GM10266 (cell line): Measurements from ENCODE around the gene GMEB2.
"Not testable (repeated sequence)": the region's sequence is repeated elsewhere in the genome, so short reads cannot be mapped to it uniquely, and the experiment has no call there.

Experiments used
- DNase-seq: peaks from one replicate; pipeline ENCODE4 v3.0.0; 2012; ENCODE audit errors: extremely low spot score
- TF ChIP-seq, protein P1 (sequence below): IDR thresholded peaks from 2 replicates; pipeline ENCODE4 v1.5.1; 2012; ENCODE audit warnings: mild to moderate bottlenecking, low read depth; ENCODE audit not compliant: control insufficient read depth, insufficient read depth; ENCODE audit errors: missing control alignments

Gene GMEB2

DNA sequence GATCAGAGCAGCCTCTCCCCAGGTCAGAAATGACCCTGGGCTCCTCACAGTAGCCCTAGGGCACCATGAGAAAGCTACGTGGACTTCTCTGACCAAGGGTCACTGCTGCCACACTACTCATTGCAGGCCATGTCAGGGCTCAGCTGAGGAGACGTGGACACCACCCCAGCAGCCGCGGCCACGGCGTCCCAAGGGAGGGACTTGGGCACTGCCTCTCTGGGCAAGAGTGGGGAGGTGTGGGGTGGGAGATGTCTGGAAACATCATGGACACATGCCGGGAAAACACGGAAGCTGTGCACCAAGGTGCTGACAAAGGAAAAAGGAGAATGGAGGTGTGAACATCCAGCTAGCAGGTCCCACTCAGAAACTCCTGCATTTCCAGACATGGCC is 9.0 kb downstream of the GMEB2 start:
- TF ChIP-seq, protein P1, sequence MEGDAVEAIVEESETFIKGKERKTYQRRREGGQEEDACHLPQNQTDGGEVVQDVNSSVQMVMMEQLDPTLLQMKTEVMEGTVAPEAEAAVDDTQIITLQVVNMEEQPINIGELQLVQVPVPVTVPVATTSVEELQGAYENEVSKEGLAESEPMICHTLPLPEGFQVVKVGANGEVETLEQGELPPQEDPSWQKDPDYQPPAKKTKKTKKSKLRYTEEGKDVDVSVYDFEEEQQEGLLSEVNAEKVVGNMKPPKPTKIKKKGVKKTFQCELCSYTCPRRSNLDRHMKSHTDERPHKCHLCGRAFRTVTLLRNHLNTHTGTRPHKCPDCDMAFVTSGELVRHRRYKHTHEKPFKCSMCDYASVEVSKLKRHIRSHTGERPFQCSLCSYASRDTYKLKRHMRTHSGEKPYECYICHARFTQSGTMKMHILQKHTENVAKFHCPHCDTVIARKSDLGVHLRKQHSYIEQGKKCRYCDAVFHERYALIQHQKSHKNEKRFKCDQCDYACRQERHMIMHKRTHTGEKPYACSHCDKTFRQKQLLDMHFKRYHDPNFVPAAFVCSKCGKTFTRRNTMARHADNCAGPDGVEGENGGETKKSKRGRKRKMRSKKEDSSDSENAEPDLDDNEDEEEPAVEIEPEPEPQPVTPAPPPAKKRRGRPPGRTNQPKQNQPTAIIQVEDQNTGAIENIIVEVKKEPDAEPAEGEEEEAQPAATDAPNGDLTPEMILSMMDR = no peak
- no peak for DNase-seq

DNA sequence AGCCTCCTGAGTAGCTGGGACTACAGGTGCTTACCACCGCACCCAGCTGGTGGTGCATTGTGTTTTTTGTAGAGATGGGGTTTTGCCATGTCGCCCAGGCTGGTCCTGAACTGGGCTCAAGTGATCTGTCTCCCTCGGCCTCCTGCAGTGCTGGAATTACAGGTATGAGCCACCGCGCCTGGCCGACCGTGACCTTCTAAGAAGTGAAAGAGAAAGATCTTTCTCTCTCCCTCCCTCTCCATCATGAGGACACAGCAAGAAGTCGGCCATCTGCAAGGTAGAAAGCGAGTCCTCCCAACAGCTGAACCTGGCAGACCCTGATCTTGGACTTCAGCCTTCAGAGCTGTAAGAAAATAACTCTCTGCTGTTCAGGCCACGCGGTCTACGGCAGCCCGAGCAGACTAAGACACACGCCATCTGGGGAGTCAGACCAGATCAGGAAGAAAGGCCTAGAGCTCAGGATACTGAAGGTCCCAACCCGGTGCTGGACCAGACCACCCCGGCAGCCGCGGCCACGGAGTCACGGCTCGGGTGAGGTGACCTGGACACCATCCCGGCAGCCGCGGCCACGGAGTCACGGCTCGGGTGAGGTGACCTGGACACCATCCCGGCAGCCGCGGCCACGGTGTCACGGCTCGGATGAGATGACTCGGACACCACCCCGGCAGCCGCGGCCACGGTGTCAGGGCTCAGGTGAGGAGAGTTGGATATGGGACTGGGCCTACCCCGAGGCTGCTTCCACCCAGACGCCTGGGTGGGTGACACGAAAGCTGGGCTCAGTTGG is 9.6 kb downstream of the GMEB2 start:
- DNase-seq = peak; percentile 23
- TF ChIP-seq, protein P1 = no peak

DNA sequence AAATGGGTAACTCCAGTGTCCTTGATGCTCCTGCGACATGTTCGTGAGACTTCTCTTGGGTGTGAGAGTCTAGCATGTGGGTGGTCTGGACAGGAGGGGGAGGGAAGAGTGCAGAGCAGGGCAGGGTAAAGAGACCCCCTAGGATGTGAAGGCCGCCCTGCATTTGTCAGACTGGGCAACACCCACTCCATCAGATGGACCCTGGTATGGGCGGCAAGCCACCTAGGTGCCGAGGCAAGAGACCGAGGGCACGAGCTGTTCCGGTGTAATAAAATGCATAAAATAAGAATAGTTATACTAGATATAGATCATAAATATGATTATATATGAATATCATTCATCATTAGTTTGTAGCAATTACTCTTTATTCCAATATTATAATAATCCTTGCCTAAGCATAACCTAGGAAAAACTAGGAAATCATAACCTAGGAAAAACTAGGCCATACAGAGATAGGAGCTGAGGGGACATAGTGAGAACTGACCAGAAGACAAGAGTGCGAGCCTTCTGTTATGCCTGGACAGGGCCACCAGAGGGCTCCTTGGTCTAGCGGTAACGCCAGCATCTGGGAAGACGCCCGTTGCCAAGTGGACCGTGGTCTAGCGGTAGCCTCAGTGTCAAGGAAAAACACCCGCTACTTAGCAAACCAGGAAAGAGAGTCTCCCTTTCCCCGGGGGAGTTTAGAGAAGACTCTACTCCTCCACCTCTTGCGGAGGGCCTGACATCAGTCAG is 12.9 kb downstream of the GMEB2 start:
- not testable (repeated sequence) for DNase-seq

DNA sequence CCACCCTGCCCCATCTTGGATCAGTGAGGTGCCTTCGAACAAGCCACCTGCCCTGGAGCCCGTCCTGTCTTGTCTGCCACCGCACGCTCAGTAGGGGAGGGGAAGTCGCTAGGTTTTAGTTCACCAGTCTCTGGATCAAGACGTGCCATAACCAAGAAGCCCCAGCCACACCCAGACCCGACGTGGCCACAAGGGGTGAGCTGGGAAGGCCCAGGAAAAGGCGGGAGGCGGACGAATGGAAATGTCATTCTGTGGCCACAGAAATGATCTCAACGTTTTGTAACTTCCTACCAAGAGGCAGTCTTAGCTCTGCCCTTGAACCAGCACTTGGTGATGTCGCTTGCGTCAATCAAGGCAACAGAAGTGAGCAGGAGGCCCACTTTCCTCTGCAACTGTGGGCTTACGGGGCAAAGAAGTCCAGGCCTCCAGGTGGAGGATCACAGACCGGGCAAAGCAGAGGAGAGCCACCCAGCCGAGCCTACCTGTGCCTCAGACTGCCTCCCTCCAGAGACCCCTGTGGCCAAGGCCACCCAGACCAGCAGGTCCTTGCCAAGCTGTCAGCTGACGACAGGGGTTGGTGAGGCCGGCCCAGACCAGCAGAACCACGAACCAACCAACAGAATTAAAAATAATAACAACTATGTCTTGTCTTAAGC is 14.5 kb downstream of the GMEB2 start:
- no peak for DNase-seq
- TF ChIP-seq, protein P1 = no peak

DNA sequence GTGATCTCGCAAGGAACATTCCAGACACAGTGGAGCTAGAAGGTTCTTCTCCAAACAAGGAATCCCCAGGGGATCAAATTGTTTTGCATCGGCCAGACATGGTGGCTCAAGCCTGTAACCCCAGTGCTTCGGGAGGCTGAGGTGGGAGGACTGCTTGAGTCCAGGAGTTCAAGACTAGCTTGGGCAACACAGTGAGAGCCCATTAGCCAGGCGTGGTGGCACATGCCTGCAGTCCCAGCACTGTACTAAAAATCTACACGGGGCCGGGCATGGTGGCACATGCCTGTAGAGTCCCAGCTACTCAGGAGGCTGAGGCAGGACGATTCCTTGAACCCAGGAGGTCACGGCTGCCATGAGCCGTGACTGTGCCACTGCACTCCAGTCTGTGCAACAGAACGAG is 15.3 kb downstream of the GMEB2 start:
- TF ChIP-seq, protein P1 = no peak
- no peak for DNase-seq

DNA sequence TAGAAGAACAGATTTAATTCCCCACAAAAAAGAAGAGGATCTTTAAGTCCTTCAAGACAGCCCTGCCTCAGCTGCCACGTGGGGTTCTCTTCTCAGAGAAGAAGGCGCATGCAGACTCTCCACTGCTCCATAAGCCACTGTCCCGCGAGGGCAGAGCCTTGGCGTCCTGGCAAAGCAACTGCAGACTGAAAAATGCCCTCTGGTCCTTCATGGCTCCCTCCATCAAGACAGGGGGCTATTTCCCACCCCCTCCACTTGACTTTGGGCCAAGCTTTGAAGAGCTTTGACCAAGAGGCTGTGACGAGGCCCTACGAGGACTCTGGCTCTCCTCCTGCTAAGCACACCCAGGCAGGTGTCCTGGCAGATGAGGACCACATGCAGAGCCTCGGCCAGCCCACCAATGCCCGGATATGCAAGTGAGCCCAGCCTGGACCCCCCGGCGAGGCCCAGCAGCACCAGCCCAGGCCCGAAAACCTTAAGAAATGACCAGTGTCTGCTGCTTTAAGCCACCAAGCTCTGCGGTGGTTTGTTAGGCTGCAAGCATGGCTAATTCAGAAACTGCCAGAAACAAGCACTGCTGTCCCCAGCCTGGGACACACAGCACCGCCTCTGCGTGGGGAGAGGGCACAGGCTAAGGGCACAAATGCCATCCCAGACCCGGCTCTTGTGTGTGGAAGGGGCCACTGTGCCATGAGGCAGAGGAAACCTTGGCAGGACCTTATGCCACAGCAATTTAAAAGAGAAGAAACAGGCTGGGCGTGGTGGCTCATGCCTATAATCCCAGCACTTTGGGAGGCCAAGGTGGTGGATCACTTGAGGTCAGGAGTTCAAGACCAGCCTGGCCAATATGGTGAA is 16.1 kb downstream of the GMEB2 start:
- DNase-seq = no peak
- TF ChIP-seq, protein P1 = no peak

DNA sequence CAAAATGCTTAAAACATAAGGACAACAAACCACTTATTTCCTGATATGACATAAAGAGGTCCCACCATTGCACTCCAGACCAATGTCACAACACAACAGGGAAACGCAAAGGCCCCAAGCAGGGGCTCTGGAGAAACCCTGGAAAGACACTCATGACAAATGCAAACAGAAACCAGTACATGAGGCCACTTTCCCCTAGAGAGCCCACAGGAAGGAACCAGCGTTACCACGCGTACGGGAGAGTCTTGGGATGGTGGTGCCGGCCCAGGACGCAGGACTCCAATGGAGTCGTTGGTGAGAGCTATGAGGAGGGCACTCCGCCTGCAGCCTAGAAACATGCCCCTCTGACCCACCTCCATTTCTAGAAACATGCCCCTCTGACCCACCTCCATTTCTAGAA is 20.2 kb downstream of the GMEB2 start:
- TF ChIP-seq, protein P1 = no peak
- DNase-seq = no peak
